Gastrocnemius medialis (tissue), 4 donors: ENCODE measurements around the gene SNX11. TPM values are rescaled to one million over a fixed set of nuclear protein-coding genes. Genes with fewer than 3 reads are reported as not detected.

ENCODE experiments used
- ATAC-seq, 2 donors: fragments of 150-250 bp; one replicate each; pipeline ENCODE4 v1.9.1; 2016
- DNase-seq, 2 donors: peaks; one replicate each; pipeline ENCODE4 v3.0.0-alpha.2; 2019
- H3K27ac ChIP-seq, 4 donors: fragments of 200-600 bp; sonication (generic); 1 replicate in 1 of 4; 2 replicates in 3 of 4; pipeline ENCODE4 v1.5.1; 2016 to 2018; ENCODE audit warnings: mild to moderate bottlenecking in 2 of 4, moderate library complexity in 1 of 4
- H3K27me3 ChIP-seq, 3 donors: fragments of 200-600 bp; sonication (generic) in 2 of 3; 1 replicate in 1 of 3; 2 replicates in 2 of 3; pipeline versions ENCODE4 v1.5.1 to v1.6.0; 2016 to 2019; ENCODE audit warnings: mild to moderate bottlenecking in 1 of 3, moderate library complexity in 1 of 3
- H3K36me3 ChIP-seq, 2 donors: fragments of 200-600 bp; sonication (generic) in 1 of 2; one replicate each; pipeline ENCODE4 v1.5.1; 2017 to 2018
- H3K4me1 ChIP-seq, 2 donors: fragments of 200-600 bp; sonication (generic) in 1 of 2; one replicate each; pipeline ENCODE4 v1.5.1; 2016 to 2017; ENCODE audit warnings: mild to moderate bottlenecking in 2 of 2
- H3K4me3 ChIP-seq, 4 donors: fragments of 200-600 bp; sonication (generic) in 3 of 4; 1 replicate in 1 of 4; 2 replicates in 3 of 4; pipeline ENCODE4 v1.5.1; 2016 to 2019; ENCODE audit warnings: mild to moderate bottlenecking in 2 of 4
- H3K9me3 ChIP-seq, 3 donors: fragments of 200-600 bp; sonication (generic) in 2 of 3; 1 replicate in 1 of 3; 2 replicates in 2 of 3; pipeline ENCODE4 v1.5.1; 2016 to 2019
- CTCF ChIP-seq, 5 experiments: fragments of 450-650 bp in 3 of 5; fragments of 200-600 bp in 2 of 5; sonication (generic) in 2 of 5; IDR thresholded peaks in 4 of 5; conservative IDR thresholded peaks in 1 of 5; 1 replicate in 4 of 5; 2 replicates in 1 of 5; pipeline ENCODE4 v1.5.1; 2016 to 2019; ENCODE audit warnings: antibody characterized with exemption in 5 of 5, mild to moderate bottlenecking in 3 of 5, moderate library complexity in 3 of 5
- POLR2A ChIP-seq, 2 donors: fragments of 450-650 bp; IDR thresholded peaks; one replicate each; pipeline ENCODE4 v1.6.1; 2017; ENCODE audit warnings: antibody characterized with exemption in 2 of 2, mild to moderate bottlenecking in 2 of 2, moderate library complexity in 2 of 2
- in situ Hi-C, 4 donors: fragments of 200-750 bp; cut with MboI; loops; one replicate each; pipeline versions ENCODE4 v1.15.0 to v1.8.0; 2017; ENCODE audit warnings: low sequenced_read_pairs in 4 of 4
- intact Hi-C: fragments of 100-400 bp; cut with DNase I; formaldehyde crosslinking; loops from one replicate; pipeline ENCODE4 v1.15.1; 2023; ENCODE audit warnings: low total_unique reads
- total RNA-seq, 4 donors: library from RNA; depleted of rRNA; stranded (reverse); fragments of >200 nt; gene quantifications; one replicate each; pipeline versions ENCODE4 v1.1.0 to v1.2.3, GENCODE V29; 2016

Gene SNX11
- total RNA-seq, 4 donors from 2014 or later, result 7.3 to 16.3 (median 9.6) TPM

GRCh38 chr17:48101012-48101720 is 6.4 kb upstream of the SNX11 start, which contains the start of gene CBX1:
Gene CBX1 (minus strand): TSS chr17:48101478. CDS start chr17:48077004, 24,474 bp downstream.
- H3K36me3 ChIP-seq, result no peaks in the 10 kb centered on the region
- TF ChIP-seq CTCF (IDR thresholded peaks at IDR 0.05 in 4 of 5, conservative IDR thresholded peaks at IDR 0.05 in 1 of 5), result no peak
- peak; percentile 43 to 60 for TF ChIP-seq POLR2A (IDR thresholded peaks at IDR 0.05)

GRCh38 chr17:48102043-48102750 is 5.4 kb upstream of the SNX11 start:
- intact Hi-C loops, result no loop called here
- Histone ChIP-seq H3K4me3 (peak overlapping the region in 3 of 4 donors; percentile 91 to 96 (median 95)), H3K36me3 (no peaks in the 10 kb centered on the region), H3K4me1 (peaks cover 10 to 15% of the 10 kb centered on the region in 2 donors), H3K27ac (no peak overlapping the region), H3K9me3 (no peaks in the 10 kb centered on the region), H3K27me3 (no peaks in the 10 kb centered on the region)
- no peak for DNase-seq
- TF ChIP-seq POLR2A (IDR thresholded peaks at IDR 0.05), result no peak
- TF ChIP-seq CTCF (IDR thresholded peaks at IDR 0.05 in 4 of 5, conservative IDR thresholded peaks at IDR 0.05 in 1 of 5), result no peak
- no peak for ATAC-seq
- in situ Hi-C loops, result no loop called here

More at GRCh38 chr17:48101012-48101720, 6.4 kb upstream of the SNX11 start, which contains the start of gene CBX1:
- peak; percentile 91 to 95 for ATAC-seq
- DNase-seq, result peak; percentile 83 to 88
- peak within 1 kb of the TSS; percentile 87 to 96 (median 93) for H3K4me3 ChIP-seq
- in situ Hi-C loops (no loop called here), intact Hi-C loops (no loop called here)
- peaks cover 6 to 15% of the 10 kb centered on the region in 2 donors for H3K4me1 ChIP-seq
- H3K27ac ChIP-seq, result peak within 1 kb of the TSS; percentile 83 to 92 (median 88)
- H3K27me3 ChIP-seq, result no peaks in the 10 kb centered on the region
- H3K9me3 ChIP-seq, result no peaks in the 10 kb centered on the region

GRCh38 chr17:48102798-48103715 is 4.5 kb upstream of the SNX11 start:
- intact Hi-C loops, result no loop called here
- Histone ChIP-seq H3K4me1 (peaks cover 10 to 16% of the 10 kb centered on the region in 2 donors), H3K27ac (no peak overlapping the region), H3K9me3 (no peaks in the 10 kb centered on the region), H3K27me3 (no peaks in the 10 kb centered on the region), H3K4me3 (no peak overlapping the region), H3K36me3 (no peaks in the 10 kb centered on the region)
- DNase-seq (no peak), ATAC-seq (no peak)
- no peak for TF ChIP-seq POLR2A (IDR thresholded peaks at IDR 0.05)
- no peak for TF ChIP-seq CTCF (IDR thresholded peaks at IDR 0.05 in 4 of 5, conservative IDR thresholded peaks at IDR 0.05 in 1 of 5)
- in situ Hi-C loops, result no loop called here

- TF ChIP-seq CTCF (IDR thresholded peaks at IDR 0.05 in 4 of 5, conservative IDR thresholded peaks at IDR 0.05 in 1 of 5), result no peak
- no peak for TF ChIP-seq POLR2A (IDR thresholded peaks at IDR 0.05)
- no peak for DNase-seq
- peaks cover 20 to 30% of the 10 kb centered on the region in 2 donors for H3K4me1 ChIP-seq
- no peaks in the 10 kb centered on the region for H3K27me3 ChIP-seq
- H3K36me3 ChIP-seq, result no peaks in the 10 kb centered on the region
- no peaks in the 10 kb centered on the region for H3K9me3 ChIP-seq
- in situ Hi-C loops, result no loop called here
- no peak overlapping the region for H3K27ac ChIP-seq
- intact Hi-C loops, result no loop called here
- no peak for ATAC-seq
- H3K4me3 ChIP-seq, result no peak overlapping the region
Observed at GRCh38 chr17:48104440-48104839, 3.1 kb upstream of the SNX11 start.
